Renal cortical epithelial cell (primary cell): ENCODE data around the gene PFKFB4. TPM values are rescaled to one million over a fixed set of nuclear protein-coding genes. Genes with fewer than 3 reads are reported as not detected.
A peak's percentile ranks its signal among the peaks of the same experiment; 100 is the strongest.
"Not testable (repeated sequence)": the region's sequence is repeated elsewhere in the genome, so short reads cannot be mapped to it uniquely, and the experiment has no call there.

Source experiments
- DNase-seq: peaks from one replicate; pipeline ENCODE4 v3.0.0-alpha.2; 2011; ENCODE audit warnings: low read depth
- total RNA-seq: library from RNA; depleted of rRNA; stranded (reverse); fragments of >200 nt; gene quantifications from 2 replicates; pipeline ENCODE4 v1.2.3, GENCODE V29; 2014

The PFKFB4 gene
- total RNA-seq, 1 donor from 2014 or later, result 38.2 TPM

DNA sequence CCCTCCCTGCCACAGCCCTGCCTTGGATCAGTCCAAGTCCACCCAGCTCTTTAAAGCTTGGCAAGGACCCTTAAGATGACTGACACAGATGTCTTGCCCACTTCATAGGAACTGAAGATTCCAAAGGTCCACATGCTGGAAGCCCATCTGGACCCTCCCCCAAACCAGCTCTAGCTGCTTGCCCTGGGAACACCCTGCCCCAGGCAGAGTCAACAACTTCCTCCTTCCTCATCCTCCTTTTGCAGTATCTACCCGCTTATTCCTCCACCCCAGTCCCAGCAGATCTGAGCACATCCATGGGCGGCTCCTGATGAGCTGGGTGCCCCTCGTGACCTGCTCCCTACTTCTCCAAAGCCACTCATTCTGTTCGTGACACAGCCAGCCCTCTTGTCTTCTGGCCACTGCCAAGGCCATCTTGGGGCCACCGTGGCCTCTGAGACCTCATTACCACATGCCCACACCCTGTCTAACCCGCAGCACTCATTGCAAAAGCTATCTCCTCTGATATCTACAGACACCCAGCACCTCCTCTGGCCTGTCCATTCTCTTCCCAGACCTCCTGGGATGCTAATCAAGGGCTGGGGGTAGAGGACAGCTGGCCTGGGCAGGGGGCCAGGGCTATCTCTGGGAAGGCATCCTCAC is 2.0 kb upstream of the PFKFB4 start:
- no peak for DNase-seq

DNA sequence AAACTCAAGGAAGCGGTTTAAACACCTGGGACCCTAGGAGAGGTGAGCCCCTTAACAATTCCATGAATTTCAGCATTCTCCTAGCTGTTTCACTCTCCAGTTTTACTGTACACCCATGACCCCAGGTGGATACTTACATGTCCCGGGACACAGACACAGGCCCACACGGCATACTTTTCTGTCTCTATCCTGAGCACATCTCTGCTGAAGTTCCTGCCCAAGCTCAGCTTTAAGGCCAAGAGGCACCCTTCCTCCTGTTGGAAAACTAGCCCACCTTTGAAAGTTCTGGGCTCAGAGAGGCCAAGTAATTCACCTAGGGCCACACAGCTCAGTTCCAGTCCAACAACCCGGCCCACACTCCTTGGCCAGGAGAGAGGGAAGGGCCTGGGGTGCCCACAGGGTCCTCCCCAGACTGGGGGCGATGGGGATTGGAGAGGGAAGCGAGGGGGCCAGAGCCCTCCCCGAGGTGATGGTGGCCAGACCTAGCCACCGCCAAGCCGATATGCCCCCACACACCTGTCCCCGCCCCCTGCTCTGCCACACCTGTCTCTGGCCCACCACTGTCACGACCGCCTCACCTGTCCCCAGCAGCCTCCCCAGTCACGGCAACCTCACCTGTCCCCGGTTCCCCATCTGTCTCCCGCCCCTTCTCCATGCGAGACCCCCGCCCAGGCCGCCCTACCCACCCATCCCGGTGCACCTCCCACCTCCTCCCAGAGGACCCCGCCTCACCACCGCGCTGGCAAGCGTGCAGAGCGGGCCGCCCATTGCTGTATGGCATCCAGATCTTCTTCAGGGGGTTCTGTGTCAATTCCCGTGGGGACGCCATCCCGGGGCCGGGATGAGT is 431 bp downstream of the PFKFB4 start:
- no peak for DNase-seq

DNA sequence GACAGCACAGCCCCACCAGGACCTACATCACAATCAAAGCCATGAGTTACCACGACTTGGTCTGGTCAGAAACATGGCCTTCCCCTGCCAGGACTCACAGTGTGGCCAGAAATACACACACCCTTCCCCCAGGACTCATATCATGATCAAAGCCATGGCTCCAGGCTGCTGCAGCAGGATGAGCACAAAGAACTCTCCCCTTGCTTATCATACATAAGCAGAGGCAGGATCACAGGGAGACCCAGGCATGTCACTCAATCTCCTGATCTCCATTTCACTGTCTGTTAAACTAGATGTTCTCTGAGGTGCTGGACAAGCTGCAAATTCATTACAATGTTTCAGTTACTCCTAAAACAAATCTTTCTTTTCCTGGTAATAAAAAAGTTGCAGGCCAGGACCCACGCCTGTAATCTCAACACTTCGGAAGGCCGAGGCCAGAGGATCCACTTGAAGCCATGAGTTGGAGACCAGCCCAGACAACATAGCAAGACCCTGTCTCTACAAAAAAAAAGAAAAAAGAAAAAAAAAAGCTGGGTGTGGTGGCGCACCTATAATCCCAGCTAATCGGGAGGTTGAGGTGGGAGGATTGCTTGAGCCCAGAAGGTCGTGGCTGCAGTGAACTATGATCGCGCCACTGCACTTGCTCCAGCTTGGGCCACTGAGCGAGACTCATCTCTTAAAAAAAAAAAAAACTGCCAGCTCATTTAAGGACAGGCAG is 1.2 kb downstream of the PFKFB4 start:
- DNase-seq, result no peak

DNA sequence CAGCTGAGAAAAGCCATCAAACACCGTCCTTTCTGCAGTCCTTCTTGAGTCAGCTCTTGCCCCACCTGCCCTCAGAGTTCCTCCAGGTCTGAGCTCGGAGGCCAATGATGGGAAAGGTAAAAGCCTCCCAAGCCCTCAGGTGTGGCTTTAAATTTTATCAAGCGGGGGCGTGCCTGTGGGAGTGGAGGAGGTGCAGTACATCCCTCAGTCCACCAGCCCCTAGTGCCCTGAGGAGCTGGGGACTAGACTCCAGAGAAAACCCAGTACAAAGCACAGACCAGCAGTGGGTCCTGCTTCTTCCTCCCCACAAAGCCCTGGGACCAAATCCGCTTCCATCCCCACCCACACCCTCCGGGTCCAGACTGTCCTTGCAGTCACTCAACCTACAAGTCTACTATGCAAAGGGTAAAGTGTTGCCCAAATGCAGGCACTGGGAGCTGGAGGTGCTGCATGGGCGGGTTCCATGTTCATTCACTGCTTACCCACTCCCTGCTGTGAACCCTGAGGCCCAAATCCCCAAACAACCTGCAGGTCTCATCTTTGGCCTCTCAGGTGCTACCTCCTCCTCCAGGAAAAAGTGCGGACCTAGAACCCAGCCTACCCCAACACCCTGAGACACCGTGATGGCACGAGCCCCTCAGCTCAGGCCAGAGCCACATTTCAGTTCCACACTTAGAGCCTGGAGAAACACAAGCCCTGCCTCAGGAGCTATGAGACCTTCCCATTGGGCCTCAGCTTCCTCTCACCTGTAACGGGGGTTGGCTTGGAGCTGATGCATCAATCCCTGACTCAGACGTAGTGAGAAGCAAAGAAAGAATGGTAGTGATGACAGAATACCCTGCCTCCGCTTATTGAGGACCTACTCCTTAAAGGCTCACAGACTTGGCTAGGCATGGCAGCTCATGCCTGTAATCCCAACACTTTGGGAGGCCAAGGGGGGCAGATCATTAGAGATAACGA is 2.4 kb downstream of the PFKFB4 start:
- no peak for DNase-seq

DNA sequence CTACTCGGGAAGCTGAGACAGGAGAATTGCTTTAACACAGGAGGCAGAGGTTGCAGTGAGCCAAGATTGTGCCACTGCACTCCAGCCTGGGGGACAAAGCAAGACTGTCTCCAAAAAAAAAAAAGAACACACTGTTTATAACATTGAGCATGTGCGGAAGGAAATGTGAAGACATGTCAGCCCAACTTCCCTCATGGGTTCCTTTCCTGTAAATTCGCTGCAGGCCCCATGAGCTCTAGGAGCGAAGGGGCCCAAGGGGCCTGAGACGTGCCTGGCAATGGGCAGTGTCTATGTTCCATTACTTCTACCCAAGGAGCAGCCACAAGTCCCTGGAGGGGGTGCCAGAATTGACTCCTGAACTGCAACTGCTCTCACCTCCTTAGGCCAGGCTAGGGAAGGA is 3.2 kb downstream of the PFKFB4 start:
- no peak for DNase-seq

DNA sequence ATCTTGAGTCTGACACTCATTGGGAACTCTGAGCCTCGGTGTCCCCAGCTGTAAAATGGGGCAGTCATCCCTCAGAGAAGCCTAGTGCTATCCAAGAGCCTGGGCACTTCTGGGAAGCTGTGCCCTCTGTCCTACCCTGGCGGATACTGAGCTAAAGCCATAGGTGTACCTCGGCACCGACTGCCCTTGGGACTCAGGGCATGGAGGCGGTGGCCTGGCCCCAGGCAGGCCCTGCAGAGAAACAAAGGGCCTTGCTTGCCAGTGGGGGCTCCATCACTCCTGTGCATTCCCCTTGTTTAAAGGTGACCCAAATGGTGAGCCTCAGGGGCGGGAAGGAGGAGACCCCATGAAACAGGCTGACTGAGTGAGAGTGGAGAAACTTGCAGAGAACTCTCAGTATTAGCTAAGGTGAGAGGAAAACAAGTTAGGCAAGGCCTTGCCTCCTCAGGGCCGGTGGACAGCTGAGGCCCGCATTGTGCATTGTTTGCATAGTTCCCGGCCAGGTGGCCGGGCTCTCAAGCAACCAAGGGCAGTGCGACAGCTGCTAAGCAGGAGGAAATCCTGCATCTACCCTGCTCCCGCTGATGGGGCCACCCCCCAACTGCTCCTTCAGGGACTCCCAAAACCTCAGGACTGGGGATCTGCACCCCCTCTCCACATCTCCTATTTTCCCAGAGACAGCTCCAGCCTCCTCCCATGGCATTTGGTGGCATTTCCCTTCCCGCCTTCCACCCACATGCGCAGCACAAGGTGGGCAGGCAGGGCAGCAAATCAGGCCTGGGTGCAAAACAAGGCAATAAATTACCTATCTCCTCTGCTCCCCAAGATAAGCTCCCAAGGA is 4.3 kb downstream of the PFKFB4 start:
- DNase-seq, result no peak

DNA sequence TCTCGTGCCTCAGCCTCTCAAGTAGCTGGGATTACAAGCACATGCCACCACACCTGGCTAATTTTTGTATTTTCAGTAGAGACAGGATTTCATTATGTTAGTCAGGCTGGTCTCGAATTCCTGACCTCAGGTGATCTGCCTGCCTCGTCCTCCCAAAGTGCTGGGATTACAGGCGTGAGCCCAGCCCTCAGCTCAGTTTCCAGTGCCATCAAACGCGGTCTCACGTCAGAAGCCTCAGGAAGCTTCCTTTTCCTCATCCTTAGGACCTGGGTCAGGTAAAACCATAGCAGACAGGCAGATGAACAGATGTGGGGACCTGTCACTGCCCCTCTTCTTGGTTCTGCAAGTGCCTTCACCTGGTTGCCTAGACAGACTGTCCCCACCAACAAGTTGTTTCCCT is 5.0 kb downstream of the PFKFB4 start:
- DNase-seq, result not testable (repeated sequence)

DNA sequence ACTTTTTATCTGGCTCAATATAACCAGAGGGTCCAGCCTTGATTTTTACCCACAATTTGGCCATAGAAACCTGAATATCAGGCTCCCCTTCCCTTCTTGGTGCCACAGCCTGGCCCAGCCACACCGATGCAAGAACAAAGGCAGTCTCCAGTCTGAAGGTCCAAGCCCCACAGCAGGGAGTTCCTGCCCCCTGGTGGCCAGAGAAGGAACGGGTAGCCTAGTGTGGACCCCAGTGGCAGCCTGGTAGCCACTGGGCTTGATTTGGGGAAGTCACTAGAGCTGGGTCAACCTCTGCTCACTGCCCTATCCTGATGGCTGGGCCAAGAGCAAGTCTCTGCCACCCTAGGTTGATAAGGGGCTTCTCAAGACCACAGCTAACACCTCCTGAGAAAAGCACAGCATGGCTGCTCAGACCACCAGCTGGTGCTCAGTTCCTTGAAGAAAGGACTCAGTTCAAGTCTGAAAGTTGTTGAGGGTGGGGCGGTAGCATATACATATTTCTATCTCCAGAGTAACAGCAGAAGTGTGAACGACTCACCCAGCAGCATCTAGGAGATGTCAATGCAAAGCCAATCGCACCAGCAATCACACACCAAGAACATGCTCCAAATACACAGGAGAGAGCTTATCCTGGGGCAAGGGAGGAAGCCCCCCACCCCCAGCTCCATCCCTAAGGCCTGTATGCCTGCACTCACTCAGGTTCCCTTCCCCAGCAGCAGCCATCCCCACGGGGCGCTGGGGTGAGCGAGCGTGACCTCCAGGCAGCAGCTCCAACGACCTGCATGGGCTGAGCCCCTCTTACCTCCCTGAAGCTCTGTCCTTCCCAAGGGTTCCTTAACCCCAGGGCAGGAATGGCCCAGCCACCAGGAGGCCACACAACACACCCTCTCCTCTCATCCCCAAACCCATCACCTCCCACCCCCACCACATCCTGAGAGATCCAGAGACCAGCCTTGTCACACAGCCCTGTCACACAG is 7.6 kb downstream of the PFKFB4 start:
- DNase-seq, result peak; percentile 57

DNA sequence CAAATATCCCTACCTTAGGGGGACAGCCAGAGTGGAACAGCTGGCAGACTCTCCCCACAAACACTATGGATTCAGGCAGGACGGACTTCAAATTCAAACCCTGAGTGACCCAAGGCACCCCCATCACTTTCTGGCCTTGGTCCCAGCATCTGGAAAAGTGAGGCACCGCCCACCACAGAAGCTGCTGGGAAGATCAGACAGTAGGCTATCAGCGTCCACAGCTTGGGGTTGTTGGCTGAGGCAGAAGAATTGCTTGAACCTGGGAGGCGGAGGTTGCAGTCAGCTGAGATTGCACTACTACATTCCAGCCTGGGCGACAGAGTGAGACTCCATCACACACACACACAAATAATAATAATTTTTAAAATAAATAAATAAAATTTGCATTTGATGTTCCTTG is 8.5 kb downstream of the PFKFB4 start:
- DNase-seq, result no peak

DNA sequence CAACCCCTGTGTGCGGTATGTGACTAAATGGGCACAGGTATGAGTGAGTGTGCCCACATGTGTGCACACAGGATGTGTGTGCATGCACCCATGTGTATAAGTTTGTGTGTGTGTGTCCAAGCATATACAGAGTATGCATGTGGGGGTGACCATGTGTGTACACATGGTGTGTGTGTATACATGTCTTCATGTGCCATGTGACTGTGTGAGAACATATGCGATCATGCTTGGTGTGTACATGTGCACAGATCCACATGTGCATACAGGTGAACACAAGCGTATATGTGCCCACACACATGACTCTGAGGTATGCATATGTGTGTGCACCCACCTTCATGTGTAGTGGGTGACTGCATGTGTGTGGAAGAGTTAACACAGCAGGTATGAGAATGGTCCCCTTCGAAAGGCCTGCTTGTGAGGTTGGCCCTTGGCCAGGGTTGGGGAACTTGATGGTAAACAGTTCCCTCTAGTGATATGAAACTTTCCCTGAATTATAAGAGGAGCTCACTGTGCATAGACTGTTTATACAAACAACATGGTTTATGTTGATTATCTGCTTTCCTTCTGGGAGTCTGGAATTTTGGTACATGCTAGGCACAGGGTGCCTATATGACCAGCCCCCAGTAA is 10.3 kb downstream of the PFKFB4 start:
- no peak for DNase-seq

DNA sequence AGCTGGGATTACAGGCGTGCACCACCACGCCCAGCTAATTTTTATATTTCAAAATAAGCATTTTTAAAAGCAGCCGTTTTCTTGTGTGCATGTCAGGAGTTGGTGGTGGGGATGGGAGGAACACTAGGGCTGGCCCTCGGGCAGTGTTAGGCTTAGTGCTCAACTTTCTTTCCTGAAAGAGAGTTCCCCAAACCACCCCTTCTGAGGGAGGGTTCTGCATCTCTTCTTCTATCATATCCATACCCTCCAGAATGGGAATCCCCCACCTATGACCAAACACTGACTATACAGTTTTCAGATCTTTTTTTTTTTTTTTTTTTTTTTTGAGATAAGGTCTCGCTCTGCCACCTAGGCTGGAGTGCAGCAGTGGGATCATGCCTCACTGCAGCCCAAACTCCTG is 12.5 kb downstream of the PFKFB4 start:
- no peak for DNase-seq

DNA sequence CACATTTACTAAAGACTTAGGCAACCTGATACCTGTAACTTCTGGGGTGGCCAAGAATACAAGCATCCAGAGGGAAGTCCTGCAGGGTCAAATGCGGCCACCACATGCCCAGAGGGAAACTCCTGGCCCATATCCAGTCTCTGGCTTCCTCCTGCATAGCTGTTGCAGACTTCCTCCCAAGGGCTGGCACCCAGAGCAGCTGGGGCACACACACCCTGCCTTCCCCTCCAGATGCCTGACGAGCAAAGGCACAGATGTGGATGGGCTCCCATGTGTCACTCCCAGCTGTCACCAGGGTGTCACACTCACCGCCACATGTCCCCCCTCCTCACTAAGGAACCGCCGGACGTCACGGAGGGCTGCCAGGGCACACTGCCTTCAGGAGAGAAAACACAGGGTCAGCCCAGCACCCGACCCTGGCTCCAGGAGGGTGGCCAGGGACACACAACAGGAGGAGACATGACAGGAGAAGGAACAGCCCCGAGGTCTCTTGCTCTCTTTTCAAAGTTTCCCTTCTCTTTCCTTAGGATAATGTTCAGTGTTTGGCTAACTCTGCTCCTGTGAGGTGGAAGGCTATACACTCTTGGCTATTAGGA is 13.2 kb downstream of the PFKFB4 start:
- DNase-seq, result peak; percentile 12

DNA sequence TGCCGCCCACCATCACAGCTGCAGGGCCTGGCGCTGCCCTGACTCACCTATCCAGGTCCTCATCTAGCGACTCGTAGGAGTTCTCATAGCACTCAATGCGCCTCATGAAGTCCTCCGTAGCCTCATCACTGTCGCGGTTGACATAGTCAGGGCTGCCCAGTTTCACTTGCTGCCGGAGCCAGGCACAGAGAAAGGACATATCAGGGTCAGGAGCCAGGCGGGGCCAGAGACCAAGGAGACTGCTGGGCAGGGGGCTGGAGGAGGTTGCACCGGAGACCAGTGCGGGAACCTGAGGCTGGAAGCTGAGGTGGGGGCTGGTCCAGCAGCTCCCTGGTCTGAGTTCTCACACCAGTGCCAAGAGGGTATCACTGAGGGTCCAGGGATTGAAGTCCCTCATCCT is 18.2 kb downstream of the PFKFB4 start:
- no peak for DNase-seq

DNA sequence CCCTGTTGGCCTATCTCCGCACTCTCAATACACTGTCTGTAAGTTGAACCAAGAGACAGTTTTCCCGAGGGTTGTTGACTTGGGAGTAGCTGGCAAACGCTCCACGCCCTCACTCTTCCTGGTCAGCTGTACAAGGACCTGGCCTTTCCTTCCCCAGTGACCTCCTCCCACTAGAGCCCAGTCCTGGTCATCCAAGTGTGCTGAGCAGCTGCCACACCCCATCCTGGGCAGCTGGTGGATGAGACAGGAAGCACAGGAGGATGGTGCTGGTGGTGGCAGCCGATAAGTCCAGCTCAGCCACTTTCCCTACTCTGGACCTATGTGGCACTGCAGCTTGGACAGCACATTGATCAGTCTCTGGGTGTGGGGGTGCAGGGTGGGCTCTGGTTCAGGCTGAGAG is 19.8 kb downstream of the PFKFB4 start:
- no peak for DNase-seq

DNA sequence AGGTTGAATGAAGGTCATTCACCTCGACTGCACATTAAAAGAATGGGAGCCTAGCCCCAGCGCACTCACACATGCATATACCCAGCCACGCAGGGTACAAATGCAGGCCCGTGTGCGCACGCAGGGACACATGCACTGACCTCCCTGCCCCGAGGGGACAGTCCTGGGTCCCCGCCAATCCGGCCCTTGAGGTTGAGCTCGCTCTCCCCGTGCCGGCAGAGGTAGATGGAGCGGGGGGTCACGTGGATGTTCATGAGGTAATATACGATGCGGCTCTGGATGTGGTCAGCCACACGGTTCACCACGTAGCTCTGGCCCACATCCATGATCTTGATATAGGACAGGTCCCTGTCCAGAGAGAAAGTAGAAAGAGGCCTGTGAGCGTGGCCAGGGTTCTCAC is 20.5 kb downstream of the PFKFB4 start:
- no peak for DNase-seq

DNA sequence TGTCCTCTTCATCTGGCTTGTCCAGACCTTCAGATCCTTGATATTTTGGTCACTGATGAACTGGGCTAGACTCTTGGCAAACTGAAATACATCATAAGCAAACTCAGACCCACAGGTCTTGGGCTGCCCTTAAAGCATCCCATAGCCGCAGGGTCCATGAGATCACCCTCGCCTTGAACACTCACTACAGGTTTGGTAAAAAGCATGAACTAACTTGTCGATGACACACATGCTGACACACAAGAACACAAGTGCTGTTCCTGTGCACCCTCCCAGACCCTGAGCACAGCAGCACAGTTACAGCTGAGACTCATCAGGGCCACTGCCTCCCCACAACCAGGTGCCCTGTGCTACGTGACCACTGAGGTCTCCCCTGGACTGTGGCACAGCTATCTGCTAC is 21.0 kb downstream of the PFKFB4 start:
- DNase-seq, result no peak

DNA sequence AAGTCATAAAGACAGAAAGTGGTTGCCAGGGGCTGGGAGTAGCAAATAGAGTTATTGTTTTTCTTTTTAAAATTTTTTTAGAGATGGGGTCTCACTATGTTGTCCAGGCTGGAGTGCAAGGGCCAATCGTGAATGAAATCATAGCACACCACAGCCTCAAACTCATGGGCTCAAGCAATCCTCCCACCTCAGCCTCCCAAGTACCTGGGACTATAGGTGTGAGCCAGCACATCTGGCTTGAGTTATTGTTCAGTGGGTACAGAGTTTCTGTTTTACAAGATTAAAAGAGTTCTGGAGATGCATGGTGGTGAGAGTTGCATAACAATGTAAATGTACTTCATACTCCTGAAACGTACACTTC is 23.6 kb downstream of the PFKFB4 start:
- no peak for DNase-seq

DNA sequence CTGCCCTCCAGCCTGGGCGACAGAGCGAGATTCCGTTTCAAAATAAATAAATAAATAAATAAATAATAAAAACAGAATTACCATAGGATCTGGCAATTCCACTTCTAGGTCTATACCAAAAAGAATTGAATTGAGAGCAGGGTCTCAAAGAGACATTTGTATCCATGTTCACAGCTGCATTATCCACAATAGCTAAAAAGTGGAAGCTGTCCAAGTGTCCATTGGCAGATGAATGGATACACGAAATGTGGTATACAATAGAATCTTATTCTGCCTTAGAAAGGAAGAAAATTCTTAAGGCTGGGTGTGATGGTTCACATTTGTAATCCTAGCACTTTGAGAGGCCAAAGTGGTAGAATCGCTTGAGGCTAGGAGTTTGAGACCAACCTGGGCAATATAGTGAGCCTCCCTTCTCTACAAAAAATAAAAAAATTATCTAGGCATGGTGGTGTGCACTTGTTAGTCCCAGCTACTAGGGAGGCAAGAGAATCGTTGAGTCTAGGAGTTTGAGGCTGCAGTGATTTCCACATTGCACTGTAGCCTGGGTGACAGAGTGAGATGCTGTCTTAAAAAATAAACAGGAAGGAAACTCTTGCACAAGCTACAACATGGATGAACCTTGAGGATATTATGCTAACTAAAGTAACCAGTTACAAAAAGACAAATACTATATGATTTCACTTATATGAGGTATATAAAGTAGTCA is 24.2 kb downstream of the PFKFB4 start:
- no peak for DNase-seq
